Measurements from ENCODE around the gene NGRN.

Gene NGRN

GRCh38 chr15:90265271-90266060, at the start of gene NGRN:
TSS of gene NGRN (plus strand) at chr15:90265672. CDS start at chr15:90265713, 41 bp downstream.
- ATAC-seq (ENCODE audit: low read depth) (peak; percentile 81), DNase-seq (ENCODE audit: low spot score) (peak; percentile 94)
- Histone ChIP-seq H3K27ac (ENCODE audit: poor library complexity, severe bottlenecking) (peak within 1 kb of the TSS; percentile 79), H3K9me3 (ENCODE audit: severe bottlenecking) (no peaks in the 10 kb centered on the region), H3K36me3 (ENCODE audit: low read depth) (peaks cover 37% of the 10 kb centered on the region), H3K27me3 (ENCODE audit: insufficient read depth, poor library complexity, severe bottlenecking) (no peaks in the 10 kb centered on the region), H3K4me1 (ENCODE audit: insufficient read depth, poor library complexity, severe bottlenecking) (peaks cover 31% of the 10 kb centered on the region), H3K4me3 (ENCODE audit: severe bottlenecking) (peak within 1 kb of the TSS; percentile 87)
- TF ChIP-seq CTCF (IDR thresholded peaks at IDR 0.05; ENCODE audit: poor library complexity, severe bottlenecking), result no peak

- Histone ChIP-seq H3K9me3 (ENCODE audit: severe bottlenecking) (no peaks in the 10 kb centered on the region), H3K27ac (ENCODE audit: poor library complexity, severe bottlenecking) (peak overlapping the region; percentile 6), H3K4me1 (ENCODE audit: insufficient read depth, poor library complexity, severe bottlenecking) (peaks cover 12% of the 10 kb centered on the region), H3K4me3 (ENCODE audit: severe bottlenecking) (no peak overlapping the region), H3K27me3 (ENCODE audit: insufficient read depth, poor library complexity, severe bottlenecking) (no peaks in the 10 kb centered on the region), H3K36me3 (ENCODE audit: low read depth) (peaks cover 100% of the 10 kb centered on the region)
- DNase-seq (ENCODE audit: low spot score) (no peak), ATAC-seq (ENCODE audit: low read depth) (no peak)
- TF ChIP-seq CTCF (IDR thresholded peaks at IDR 0.05; ENCODE audit: poor library complexity, severe bottlenecking), result no peak
Observed at GRCh38 chr15:90217671-90218394, 47.6 kb upstream of the NGRN start.

GRCh38 chr15:90219421-90220141, 45.9 kb upstream of the NGRN start:
- Histone ChIP-seq H3K4me3 (ENCODE audit: severe bottlenecking) (no peak overlapping the region), H3K27ac (ENCODE audit: poor library complexity, severe bottlenecking) (peak overlapping the region; percentile 6), H3K4me1 (ENCODE audit: insufficient read depth, poor library complexity, severe bottlenecking) (no peaks in the 10 kb centered on the region), H3K36me3 (ENCODE audit: low read depth) (peaks cover 100% of the 10 kb centered on the region), H3K9me3 (ENCODE audit: severe bottlenecking) (no peaks in the 10 kb centered on the region), H3K27me3 (ENCODE audit: insufficient read depth, poor library complexity, severe bottlenecking) (no peaks in the 10 kb centered on the region)
- peak; percentile 78 for TF ChIP-seq CTCF (IDR thresholded peaks at IDR 0.05; ENCODE audit: poor library complexity, severe bottlenecking)
- peak; percentile 43 for ATAC-seq (ENCODE audit: low read depth)
- DNase-seq (ENCODE audit: low spot score), result no peak

GRCh38 chr15:90221246-90221900, 44.1 kb upstream of the NGRN start:
- ATAC-seq (ENCODE audit: low read depth), result peak; percentile 61
- peaks cover 100% of the 10 kb centered on the region for H3K36me3 ChIP-seq (ENCODE audit: low read depth)

More at GRCh38 chr15:90221246-90221900, 44.1 kb upstream of the NGRN start:
- H3K4me1 ChIP-seq (ENCODE audit: insufficient read depth, poor library complexity, severe bottlenecking), result no peaks in the 10 kb centered on the region
- no peak overlapping the region for H3K4me3 ChIP-seq (ENCODE audit: severe bottlenecking)
- no peaks in the 10 kb centered on the region for H3K27me3 ChIP-seq (ENCODE audit: insufficient read depth, poor library complexity, severe bottlenecking)
- TF ChIP-seq CTCF (IDR thresholded peaks at IDR 0.05; ENCODE audit: poor library complexity, severe bottlenecking), result peak; percentile 84
- no peak for DNase-seq (ENCODE audit: low spot score)
- no peak overlapping the region for H3K27ac ChIP-seq (ENCODE audit: poor library complexity, severe bottlenecking)
- H3K9me3 ChIP-seq (ENCODE audit: severe bottlenecking), result no peaks in the 10 kb centered on the region

Data from RWPE2 (cell line).